ENCODE results near the gene ACOT6.

DNA sequence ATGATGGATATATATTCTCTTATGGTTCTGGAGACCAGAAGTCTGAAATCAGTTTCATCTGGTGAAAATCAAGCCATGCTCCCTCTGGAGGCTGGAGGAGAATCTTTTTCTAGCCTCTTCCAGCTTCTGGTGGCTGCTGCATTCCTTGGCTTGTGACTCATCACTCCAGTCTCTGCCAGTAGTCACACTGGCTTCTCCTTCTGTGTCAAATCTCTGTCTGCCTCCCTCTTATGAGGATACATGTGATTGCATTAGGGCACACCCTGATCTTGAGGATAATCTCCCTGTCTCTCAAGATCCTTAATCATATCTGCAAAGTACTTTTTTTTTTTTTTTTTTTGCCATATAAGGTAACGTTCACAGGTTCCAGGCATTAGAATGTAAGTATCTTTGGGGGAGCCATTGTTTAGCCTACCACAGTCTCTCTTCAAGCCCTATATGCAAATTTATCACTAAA, 50.2 kb downstream of the ACOT6 start:
- TF ChIP-seq LEF1 (IDR thresholded peaks at IDR 0.05; ENCODE audit: borderline replicate concordance) = no peak
- no peak for TF ChIP-seq ARNT (IDR thresholded peaks at IDR 0.05)
- no peak for TF ChIP-seq ZNF384 (IDR thresholded peaks at IDR 0.05)
- TF ChIP-seq FOXK2 (IDR thresholded peaks at IDR 0.05) = no peak
- no peak for TF ChIP-seq FOXM1 (IDR thresholded peaks at IDR 0.05; ENCODE audit: borderline replicate concordance)
- TF ChIP-seq SUZ12 (IDR thresholded peaks at IDR 0.05) = no peak

All from HEK293T (cell line).